Mesendoderm (in vitro differentiated cells): Measurements from ENCODE around the gene F2RL1.

Source experiments
- DNase-seq: peaks from one replicate; pipeline ENCODE4 v3.0.0; 2013
- H2AK5ac ChIP-seq: 2 replicates; pipeline ENCODE4 v1.6.1; 2013; ENCODE audit warnings: low read length, inconsistent platforms
- H2BK120ac ChIP-seq: 2 replicates; pipeline ENCODE4 v1.6.1; 2013; ENCODE audit warnings: low read depth, mild to moderate bottlenecking, low read length, moderate library complexity, mixed read lengths
- H2BK15ac ChIP-seq: replicated peaks from 2 replicates; pipeline ENCODE4 v1.6.1; 2013; ENCODE audit warnings: low read depth, mild to moderate bottlenecking, moderate library complexity
- H2BK5ac ChIP-seq: 2 replicates; pipeline ENCODE4 v1.6.1; 2013; ENCODE audit warnings: low read length, inconsistent platforms
- H3K18ac ChIP-seq: 2 replicates; pipeline ENCODE4 v1.6.1; 2013; ENCODE audit warnings: mild to moderate bottlenecking, low read length, mixed read lengths
- H3K23ac ChIP-seq: one replicate; pipeline ENCODE4 v1.6.1; 2013; ENCODE audit warnings: low read length
- H3K27ac ChIP-seq: 2 replicates; pipeline ENCODE4 v1.5.1; 2013; ENCODE audit warnings: low read depth, mild to moderate bottlenecking, inconsistent platforms, low read length, moderate library complexity
- H3K27me3 ChIP-seq: 2 replicates; pipeline ENCODE4 v1.6.1; 2013; ENCODE audit warnings: low read length, control low read depth, mild to moderate bottlenecking, inconsistent platforms; ENCODE audit not compliant: insufficient read depth, poor library complexity
- H3K36me3 ChIP-seq: 2 replicates; pipeline ENCODE4 v1.6.1; 2013; ENCODE audit warnings: low read length, inconsistent platforms; ENCODE audit not compliant: control insufficient read depth, insufficient read depth
- H3K4ac ChIP-seq: one replicate; pipeline ENCODE4 v1.6.1; 2013; ENCODE audit warnings: low read depth, mild to moderate bottlenecking, low read length, moderate library complexity
- H3K4me1 ChIP-seq: 2 replicates; pipeline ENCODE4 v1.6.1; 2013; ENCODE audit warnings: low read depth, low read length, inconsistent platforms; ENCODE audit not compliant: control insufficient read depth
- H3K4me2 ChIP-seq: 2 replicates; pipeline ENCODE4 v1.6.1; 2013; ENCODE audit warnings: low read length
- H3K4me3 ChIP-seq: 2 replicates; pipeline ENCODE4 v1.5.1; 2013; ENCODE audit warnings: mild to moderate bottlenecking, low read length
- H3K56ac ChIP-seq: one replicate; pipeline ENCODE4 v1.6.1; 2013; ENCODE audit warnings: low read length
- H3K79me1 ChIP-seq: 2 replicates; pipeline ENCODE4 v1.6.1; 2013; ENCODE audit warnings: low read length, inconsistent platforms
- H3K79me2 ChIP-seq: 2 replicates; pipeline ENCODE4 v1.6.1; 2013; ENCODE audit warnings: mild to moderate bottlenecking, low read length; ENCODE audit not compliant: control insufficient read depth, insufficient read depth
- H3K9ac ChIP-seq: 2 replicates; pipeline ENCODE4 v1.6.1; 2013; ENCODE audit warnings: low read length, inconsistent platforms
- H4K5ac ChIP-seq: one replicate; pipeline ENCODE4 v1.6.1; 2013; ENCODE audit warnings: low read length
- H4K8ac ChIP-seq: one replicate; pipeline ENCODE4 v1.6.1; 2013; ENCODE audit warnings: low read depth, mild to moderate bottlenecking, control low read depth, low read length, moderate library complexity
- WGBS: extraction: QIAGEN DNeasy Blood & Tissue Kit; methylation state at CpG from one replicate; pipeline ENCODE4 v1.1.7; 2013; ENCODE audit warnings: low lambda C conversion rate, missing lambda C conversion rate; ENCODE audit not compliant: insufficient coverage; ENCODE audit errors: extremely low coverage; 5-methylcytosine and 5-hydroxymethylcytosine counted together

The F2RL1 gene

GRCh38 chr5:76801159-76801802 is 17.5 kb upstream of the F2RL1 start:
- no peaks in the 10 kb centered on the region for H3K79me1 ChIP-seq
- no peak overlapping the region for H3K23ac ChIP-seq
- H4K5ac ChIP-seq: no peak overlapping the region
- H3K4me3 ChIP-seq: no peak overlapping the region
- H3K4ac ChIP-seq: no peak overlapping the region
- H2BK5ac ChIP-seq: no peak overlapping the region
- no peak overlapping the region for H3K27ac ChIP-seq
- H3K4me1 ChIP-seq: no peaks in the 10 kb centered on the region
- no peak overlapping the region for H2AK5ac ChIP-seq
- WGBS: no CpG with 5 or more reads among the region's 4 CpGs
- H3K9ac ChIP-seq: no peak overlapping the region
- H2BK15ac ChIP-seq: no peak overlapping the region
- H3K27me3 ChIP-seq: no peaks in the 10 kb centered on the region
- H2BK120ac ChIP-seq: no peak overlapping the region
- H4K8ac ChIP-seq: no peak overlapping the region
- no peak overlapping the region for H3K56ac ChIP-seq
- no peak overlapping the region for H3K4me2 ChIP-seq
- H3K18ac ChIP-seq: no peak overlapping the region
- no peaks in the 10 kb centered on the region for H3K79me2 ChIP-seq
- H3K36me3 ChIP-seq: no peaks in the 10 kb centered on the region
- no peak for DNase-seq

- H2AK5ac ChIP-seq: no peak overlapping the region
- WGBS: no CpG with 5 or more reads among the region's 3 CpGs
These were observed 17.0 kb upstream of the F2RL1 start for GRCh38 chr5:76801803-76802195.

GRCh38 chr5:76804266-76804665 is 14.6 kb upstream of the F2RL1 start:
- H3K4me2 ChIP-seq: no peak overlapping the region
- peaks cover 11% of the 10 kb centered on the region for H3K4me1 ChIP-seq
- H2BK15ac ChIP-seq: no peak overlapping the region
- no peaks in the 10 kb centered on the region for H3K79me1 ChIP-seq
- H2AK5ac ChIP-seq: no peak overlapping the region
- H3K36me3 ChIP-seq: no peaks in the 10 kb centered on the region
- H3K18ac ChIP-seq: no peak overlapping the region
- no peak overlapping the region for H4K5ac ChIP-seq
- H3K4me3 ChIP-seq: no peak overlapping the region
- H3K9ac ChIP-seq: no peak overlapping the region
- no peak overlapping the region for H2BK120ac ChIP-seq
- no peak for DNase-seq
- no peaks in the 10 kb centered on the region for H3K27me3 ChIP-seq
- H3K56ac ChIP-seq: no peak overlapping the region
- H3K23ac ChIP-seq: no peak overlapping the region
- WGBS: no CpG with 5 or more reads among the region's 8 CpGs
- H4K8ac ChIP-seq: no peak overlapping the region
- H3K27ac ChIP-seq: no peak overlapping the region
- H2BK5ac ChIP-seq: no peak overlapping the region
- peak overlapping the region; percentile 8 for H3K4ac ChIP-seq
- no peaks in the 10 kb centered on the region for H3K79me2 ChIP-seq

More at GRCh38 chr5:76801803-76802195, 17.0 kb upstream of the F2RL1 start:
- Histone ChIP-seq H3K79me2 (no peaks in the 10 kb centered on the region), H2BK5ac (no peak overlapping the region), H3K4me3 (no peak overlapping the region), H3K23ac (no peak overlapping the region), H3K9ac (no peak overlapping the region), H3K79me1 (no peaks in the 10 kb centered on the region), H4K5ac (no peak overlapping the region), H2BK120ac (no peak overlapping the region), H3K27ac (no peak overlapping the region), H3K4me2 (no peak overlapping the region), H3K27me3 (no peaks in the 10 kb centered on the region), H3K18ac (no peak overlapping the region), H4K8ac (no peak overlapping the region), H3K56ac (no peak overlapping the region), H3K4ac (no peak overlapping the region), H3K36me3 (no peaks in the 10 kb centered on the region), H2BK15ac (no peak overlapping the region), H3K4me1 (no peaks in the 10 kb centered on the region)
- DNase-seq: no peak

GRCh38 chr5:76805821-76806505 is 12.9 kb upstream of the F2RL1 start:
- Histone ChIP-seq H3K4me3 (no peak overlapping the region), H2BK120ac (peak overlapping the region; percentile 63), H2BK5ac (no peak overlapping the region), H3K27me3 (no peaks in the 10 kb centered on the region), H3K79me1 (no peaks in the 10 kb centered on the region), H3K36me3 (no peaks in the 10 kb centered on the region), H2BK15ac (no peak overlapping the region), H3K4me2 (no peak overlapping the region), H3K9ac (no peak overlapping the region), H3K4me1 (peaks cover 11% of the 10 kb centered on the region), H4K8ac (no peak overlapping the region), H3K18ac (peak overlapping the region; percentile 96), H4K5ac (no peak overlapping the region), H3K4ac (no peak overlapping the region), H3K27ac (peak overlapping the region; percentile 85), H3K23ac (no peak overlapping the region), H2AK5ac (no peak overlapping the region), H3K56ac (peak overlapping the region; percentile 71), H3K79me2 (no peaks in the 10 kb centered on the region)
- peak; percentile 77 for DNase-seq
- WGBS: no CpG with 5 or more reads among the region's 7 CpGs

- Histone ChIP-seq H2BK15ac (no peak overlapping the region), H3K4ac (no peak overlapping the region), H2AK5ac (no peak overlapping the region), H3K4me3 (no peak overlapping the region), H4K5ac (no peak overlapping the region), H3K4me2 (no peak overlapping the region), H3K36me3 (no peaks in the 10 kb centered on the region), H3K23ac (no peak overlapping the region), H2BK120ac (no peak overlapping the region), H4K8ac (no peak overlapping the region), H3K18ac (peak overlapping the region; percentile 85), H3K27ac (peak overlapping the region; percentile 88), H2BK5ac (peak overlapping the region; percentile 35), H3K79me1 (no peaks in the 10 kb centered on the region), H3K56ac (peak overlapping the region; percentile 56), H3K27me3 (no peaks in the 10 kb centered on the region), H3K9ac (no peak overlapping the region), H3K79me2 (no peaks in the 10 kb centered on the region), H3K4me1 (peaks cover 11% of the 10 kb centered on the region)
- WGBS: no CpG with 5 or more reads among the region's 3 CpGs
- DNase-seq: peak; percentile 89
These were observed 11.5 kb upstream of the F2RL1 start for GRCh38 chr5:76807296-76807695.
